ENCODE measurements around the gene PDILT. TPM values are rescaled to one million over a fixed set of nuclear protein-coding genes. Genes with fewer than 3 reads are reported as not detected.

The PDILT gene
- total and polyA plus RNA-seq, 2 donors, result 0.16 TPM; not detected in 1

DNA sequence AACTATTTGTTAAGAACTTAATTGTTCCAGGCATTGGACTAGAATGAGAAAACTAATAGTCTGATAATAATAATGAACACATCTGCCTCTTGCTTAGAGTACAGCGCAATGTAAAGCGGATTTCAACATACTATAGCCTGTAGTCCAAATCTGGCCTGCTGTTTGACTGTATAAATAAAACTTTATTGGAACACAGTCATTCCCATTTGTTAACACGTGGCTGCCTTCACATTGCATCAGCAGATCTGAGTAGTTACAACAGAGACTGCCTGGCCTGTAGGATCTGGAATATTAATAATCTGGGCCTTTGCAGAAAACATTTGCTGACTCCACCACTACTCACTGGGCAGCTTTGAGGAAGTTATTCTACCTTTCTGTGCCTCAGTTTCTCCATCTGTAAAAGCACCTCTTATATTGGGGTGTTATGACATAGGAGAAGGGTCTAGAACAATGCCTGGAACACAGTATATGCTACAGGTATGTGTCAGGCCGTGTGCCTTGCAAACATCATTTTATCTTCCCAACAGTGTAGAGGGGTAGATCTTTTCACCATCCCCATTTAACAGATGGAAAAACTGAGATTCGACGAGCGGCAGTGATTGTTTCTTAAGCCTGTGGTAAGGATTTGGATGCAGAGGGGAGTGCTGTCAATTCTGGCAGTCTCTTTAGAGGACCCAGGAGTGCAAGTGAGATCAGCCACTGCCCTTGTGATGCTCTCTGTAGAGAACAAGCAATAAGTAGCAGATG, 22.2 kb downstream of the PDILT start:
- no peak for DNase-seq (ENCODE audit: low read depth in 6 of 9, low spot score in 9 of 9)
- H3K4me1 ChIP-seq (ENCODE audit: control insufficient read depth in 2 of 2, insufficient read depth in 2 of 2, low read length in 2 of 2), result no peaks in the 10 kb centered on the region
- no peak overlapping the region for H3K27ac ChIP-seq (ENCODE audit: low read depth in 1 of 2, low read length in 1 of 2)
- peaks cover 0 to 2% of the 10 kb centered on the region in 2 donors for H3K27me3 ChIP-seq (ENCODE audit: control insufficient read depth in 2 of 2, insufficient read depth in 1 of 2, low read length in 1 of 2)
- WGBS, result 91% methylated on average over 7 of the region's 7 CpGs
- H3K4me3 ChIP-seq (ENCODE audit: low read length in 2 of 2), result no peak overlapping the region
- H3K36me3 ChIP-seq (ENCODE audit: control insufficient read depth in 2 of 2, insufficient read depth in 2 of 2, low read length in 1 of 2), result no peaks in the 10 kb centered on the region
- H3K9me3 ChIP-seq (ENCODE audit: control insufficient read depth in 2 of 2, insufficient read depth in 1 of 2, low read length in 1 of 2), result no peaks in the 10 kb centered on the region

GRCh38 chr16:20380782-20381181, 23.8 kb downstream of the PDILT start:
- Histone ChIP-seq H3K4me1 (ENCODE audit: control insufficient read depth in 2 of 2, insufficient read depth in 2 of 2, low read length in 2 of 2) (no peaks in the 10 kb centered on the region), H3K4me3 (ENCODE audit: low read length in 2 of 2) (no peak overlapping the region), H3K27me3 (ENCODE audit: control insufficient read depth in 2 of 2, insufficient read depth in 1 of 2, low read length in 1 of 2) (no peaks in the 10 kb centered on the region), H3K27ac (ENCODE audit: low read depth in 1 of 2, low read length in 1 of 2) (no peak overlapping the region), H3K36me3 (ENCODE audit: control insufficient read depth in 2 of 2, insufficient read depth in 2 of 2, low read length in 1 of 2) (no peaks in the 10 kb centered on the region), H3K9me3 (ENCODE audit: control insufficient read depth in 2 of 2, insufficient read depth in 1 of 2, low read length in 1 of 2) (no peaks in the 10 kb centered on the region)
- 74% methylated on average over 3 of the region's 3 CpGs for WGBS
- no peak for DNase-seq (ENCODE audit: low read depth in 6 of 9, low spot score in 9 of 9)

GRCh38 chr16:20377181-20377580, 27.4 kb downstream of the PDILT start:
- no peaks in the 10 kb centered on the region for H3K9me3 ChIP-seq (ENCODE audit: control insufficient read depth in 2 of 2, insufficient read depth in 1 of 2, low read length in 1 of 2)
- no peak overlapping the region for H3K27ac ChIP-seq (ENCODE audit: low read depth in 1 of 2, low read length in 1 of 2)
- no peaks in the 10 kb centered on the region for H3K27me3 ChIP-seq (ENCODE audit: control insufficient read depth in 2 of 2, insufficient read depth in 1 of 2, low read length in 1 of 2)
- DNase-seq (ENCODE audit: low read depth in 6 of 9, low spot score in 9 of 9), result no peak
- H3K4me1 ChIP-seq (ENCODE audit: control insufficient read depth in 2 of 2, insufficient read depth in 2 of 2, low read length in 2 of 2), result no peaks in the 10 kb centered on the region
- H3K36me3 ChIP-seq (ENCODE audit: control insufficient read depth in 2 of 2, insufficient read depth in 2 of 2, low read length in 1 of 2), result no peaks in the 10 kb centered on the region
- WGBS, result 90% methylated on average over 5 of the region's 5 CpGs
- no peak overlapping the region for H3K4me3 ChIP-seq (ENCODE audit: low read length in 2 of 2)

GRCh38 chr16:20372701-20373100, 31.8 kb downstream of the PDILT start:
- Histone ChIP-seq H3K36me3 (ENCODE audit: control insufficient read depth in 2 of 2, insufficient read depth in 2 of 2, low read length in 1 of 2) (no peaks in the 10 kb centered on the region), H3K4me3 (ENCODE audit: low read length in 2 of 2) (no peak overlapping the region), H3K27me3 (ENCODE audit: control insufficient read depth in 2 of 2, insufficient read depth in 1 of 2, low read length in 1 of 2) (no peaks in the 10 kb centered on the region), H3K4me1 (ENCODE audit: control insufficient read depth in 2 of 2, insufficient read depth in 2 of 2, low read length in 2 of 2) (no peaks in the 10 kb centered on the region), H3K27ac (ENCODE audit: low read depth in 1 of 2, low read length in 1 of 2) (no peak overlapping the region), H3K9me3 (ENCODE audit: control insufficient read depth in 2 of 2, insufficient read depth in 1 of 2, low read length in 1 of 2) (no peaks in the 10 kb centered on the region)
- WGBS, result 90% methylated on average over 5 of the region's 5 CpGs
- DNase-seq (ENCODE audit: low read depth in 6 of 9, low spot score in 9 of 9), result no peak

DNA sequence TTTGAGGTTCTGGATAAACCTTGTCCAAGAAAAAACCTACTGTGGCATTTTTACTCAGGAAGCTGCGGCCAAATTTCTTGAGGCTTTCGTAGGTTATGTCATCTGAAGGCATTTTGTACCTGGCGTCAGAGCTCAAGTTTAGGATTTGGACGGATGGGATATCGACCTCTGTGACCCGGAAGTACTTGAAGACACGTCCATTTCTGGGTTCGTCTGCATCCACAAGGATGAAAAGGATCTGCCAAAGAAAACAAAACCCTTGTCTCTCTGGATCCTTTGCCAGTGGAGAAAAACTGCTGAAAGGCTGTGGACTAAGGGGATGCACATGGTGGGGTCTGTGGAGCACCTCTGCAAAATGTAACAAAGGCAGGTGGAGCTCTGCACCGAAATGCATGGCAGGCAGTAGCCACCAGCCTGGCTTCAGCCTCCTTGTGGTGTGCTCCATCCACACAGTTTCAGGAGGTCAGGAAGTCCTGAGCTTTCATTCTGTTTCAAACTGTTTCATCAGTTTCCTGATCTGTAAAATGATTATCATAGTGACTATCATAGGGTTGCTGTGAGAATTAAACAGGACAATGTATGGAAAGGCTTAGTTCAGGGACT, 35.0 kb downstream of the PDILT start:
- Histone ChIP-seq H3K27ac (ENCODE audit: low read depth in 1 of 2, low read length in 1 of 2) (no peak overlapping the region), H3K4me3 (ENCODE audit: low read length in 2 of 2) (no peak overlapping the region), H3K36me3 (ENCODE audit: control insufficient read depth in 2 of 2, insufficient read depth in 2 of 2, low read length in 1 of 2) (no peaks in the 10 kb centered on the region), H3K4me1 (ENCODE audit: control insufficient read depth in 2 of 2, insufficient read depth in 2 of 2, low read length in 2 of 2) (no peaks in the 10 kb centered on the region), H3K27me3 (ENCODE audit: control insufficient read depth in 2 of 2, insufficient read depth in 1 of 2, low read length in 1 of 2) (no peaks in the 10 kb centered on the region), H3K9me3 (ENCODE audit: control insufficient read depth in 2 of 2, insufficient read depth in 1 of 2, low read length in 1 of 2) (no peaks in the 10 kb centered on the region)
- no peak for DNase-seq (ENCODE audit: low read depth in 6 of 9, low spot score in 9 of 9)
- WGBS, result 88% methylated on average over 9 of the region's 9 CpGs

GRCh38 chr16:20364051-20364450, 40.5 kb downstream of the PDILT start:
- Histone ChIP-seq H3K27ac (ENCODE audit: low read depth in 1 of 2, low read length in 1 of 2) (no peak overlapping the region), H3K4me3 (ENCODE audit: low read length in 2 of 2) (no peak overlapping the region), H3K36me3 (ENCODE audit: control insufficient read depth in 2 of 2, insufficient read depth in 2 of 2, low read length in 1 of 2) (no peaks in the 10 kb centered on the region), H3K4me1 (ENCODE audit: control insufficient read depth in 2 of 2, insufficient read depth in 2 of 2, low read length in 2 of 2) (no peaks in the 10 kb centered on the region), H3K27me3 (ENCODE audit: control insufficient read depth in 2 of 2, insufficient read depth in 1 of 2, low read length in 1 of 2) (no peaks in the 10 kb centered on the region), H3K9me3 (ENCODE audit: control insufficient read depth in 2 of 2, insufficient read depth in 1 of 2, low read length in 1 of 2) (no peaks in the 10 kb centered on the region)
- DNase-seq (ENCODE audit: low read depth in 6 of 9, low spot score in 9 of 9), result no peak
- 83% methylated on average over 3 of the region's 3 CpGs for WGBS

GRCh38 chr16:20363191-20363590, 41.3 kb downstream of the PDILT start:
- 83% methylated on average over 2 of the region's 2 CpGs for WGBS
- Histone ChIP-seq H3K27ac (ENCODE audit: low read depth in 1 of 2, low read length in 1 of 2) (no peak overlapping the region), H3K4me1 (ENCODE audit: control insufficient read depth in 2 of 2, insufficient read depth in 2 of 2, low read length in 2 of 2) (no peaks in the 10 kb centered on the region), H3K27me3 (ENCODE audit: control insufficient read depth in 2 of 2, insufficient read depth in 1 of 2, low read length in 1 of 2) (no peaks in the 10 kb centered on the region), H3K4me3 (ENCODE audit: low read length in 2 of 2) (no peak overlapping the region), H3K9me3 (ENCODE audit: control insufficient read depth in 2 of 2, insufficient read depth in 1 of 2, low read length in 1 of 2) (no peaks in the 10 kb centered on the region), H3K36me3 (ENCODE audit: control insufficient read depth in 2 of 2, insufficient read depth in 2 of 2, low read length in 1 of 2) (no peaks in the 10 kb centered on the region)
- DNase-seq (ENCODE audit: low read depth in 6 of 9, low spot score in 9 of 9), result no peak

- Histone ChIP-seq H3K27ac (ENCODE audit: low read depth in 1 of 2, low read length in 1 of 2) (no peak overlapping the region), H3K36me3 (ENCODE audit: control insufficient read depth in 2 of 2, insufficient read depth in 2 of 2, low read length in 1 of 2) (no peaks in the 10 kb centered on the region), H3K4me1 (ENCODE audit: control insufficient read depth in 2 of 2, insufficient read depth in 2 of 2, low read length in 2 of 2) (no peaks in the 10 kb centered on the region), H3K9me3 (ENCODE audit: control insufficient read depth in 2 of 2, insufficient read depth in 1 of 2, low read length in 1 of 2) (no peaks in the 10 kb centered on the region), H3K4me3 (ENCODE audit: low read length in 2 of 2) (no peak overlapping the region), H3K27me3 (ENCODE audit: control insufficient read depth in 2 of 2, insufficient read depth in 1 of 2, low read length in 1 of 2) (no peaks in the 10 kb centered on the region)
- WGBS, result 60% methylated on average over 2 of the region's 2 CpGs
- no peak for DNase-seq (ENCODE audit: low read depth in 6 of 9, low spot score in 9 of 9)
Measured at GRCh38 chr16:20359997-20360396, 44.5 kb downstream of the PDILT start.

- Histone ChIP-seq H3K9me3 (ENCODE audit: control insufficient read depth in 2 of 2, insufficient read depth in 1 of 2, low read length in 1 of 2) (no peaks in the 10 kb centered on the region), H3K4me1 (ENCODE audit: control insufficient read depth in 2 of 2, insufficient read depth in 2 of 2, low read length in 2 of 2) (no peaks in the 10 kb centered on the region), H3K27ac (ENCODE audit: low read depth in 1 of 2, low read length in 1 of 2) (no peak overlapping the region), H3K4me3 (ENCODE audit: low read length in 2 of 2) (no peak overlapping the region), H3K27me3 (ENCODE audit: control insufficient read depth in 2 of 2, insufficient read depth in 1 of 2, low read length in 1 of 2) (no peaks in the 10 kb centered on the region), H3K36me3 (ENCODE audit: control insufficient read depth in 2 of 2, insufficient read depth in 2 of 2, low read length in 1 of 2) (no peaks in the 10 kb centered on the region)
- DNase-seq (ENCODE audit: low read depth in 6 of 9, low spot score in 9 of 9), result no peak
- WGBS, result 79% methylated on average over 7 of the region's 7 CpGs
Measured at GRCh38 chr16:20355114-20355782, 49.3 kb downstream of the PDILT start.
